ENCODE data around the gene ACP1. TPM values are rescaled to one million over a fixed set of nuclear protein-coding genes. Genes with fewer than 3 reads are reported as not detected.

ACP1 gene
- 85.2 TPM for polyA plus RNA-seq (ENCODE audit: insufficient read length)

GRCh38 chr2:264493-265468 lies at the start of gene ACP1:
TSS of gene ACP1 (plus strand) at chr2:264947. CDS start at chr2:264965, 18 bp downstream.
- peak; percentile 99 for DNase-seq

- DNase-seq, result no peak
These were observed 48.7 kb upstream of the ACP1 start for GRCh38 chr2:216068-216467.

GRCh38 chr2:223451-223850 lies 41.3 kb upstream of the ACP1 start:
- DNase-seq, result no peak

GRCh38 chr2:223971-224760 lies 40.6 kb upstream of the ACP1 start:
- DNase-seq, result no peak

GRCh38 chr2:228115-228514 lies 36.6 kb upstream of the ACP1 start:
- no peak for DNase-seq

GRCh38 chr2:228518-229278 lies 36.0 kb upstream of the ACP1 start:
- no peak for DNase-seq

- DNase-seq, result no peak
These were observed 33.1 kb upstream of the ACP1 start for GRCh38 chr2:231521-232185.

GRCh38 chr2:233030-233429 lies 31.7 kb upstream of the ACP1 start:
- DNase-seq, result no peak

GRCh38 chr2:234421-234820 lies 30.3 kb upstream of the ACP1 start:
- DNase-seq, result no peak

GRCh38 chr2:236993-237539 lies 27.7 kb upstream of the ACP1 start:
- no peak for DNase-seq

GRCh38 chr2:237878-238277 lies 26.9 kb upstream of the ACP1 start:
- DNase-seq, result no peak

GRCh38 chr2:238431-238830 lies 26.3 kb upstream of the ACP1 start:
- peak; percentile 63 for DNase-seq

GRCh38 chr2:238869-239268 lies 25.9 kb upstream of the ACP1 start:
- DNase-seq, result no peak

GRCh38 chr2:244547-244946 lies 20.2 kb upstream of the ACP1 start:
- DNase-seq, result no peak

GRCh38 chr2:246489-247144 lies 18.1 kb upstream of the ACP1 start:
- no peak for DNase-seq

- no peak for DNase-seq
These were observed 16.0 kb upstream of the ACP1 start for GRCh38 chr2:248724-249123.

- no peak for DNase-seq
These were observed 15.2 kb upstream of the ACP1 start for GRCh38 chr2:249538-250042.

- no peak for DNase-seq
These were observed 12.6 kb upstream of the ACP1 start for GRCh38 chr2:252001-252602.

GRCh38 chr2:253202-253638 lies 11.5 kb upstream of the ACP1 start:
- DNase-seq, result no peak

GRCh38 chr2:254241-254640 lies 10.5 kb upstream of the ACP1 start:
- no peak for DNase-seq

- no peak for DNase-seq
These were observed 9.6 kb upstream of the ACP1 start for GRCh38 chr2:255195-255594.

Measured in hindlimb muscle (tissue), 1 donor.